GM18858 (cell line): Measurements from ENCODE around the gene ADCY7.
A peak's percentile ranks its signal among the peaks of the same experiment; 100 is the strongest.

ENCODE experiments used
- ATAC-seq: cut with Tn5 transposase; IDR thresholded peaks from one replicate; pipeline ENCODE4 v1.9.1; 2021; ENCODE audit not compliant: unreplicated experiment

ADCY7 gene

DNA sequence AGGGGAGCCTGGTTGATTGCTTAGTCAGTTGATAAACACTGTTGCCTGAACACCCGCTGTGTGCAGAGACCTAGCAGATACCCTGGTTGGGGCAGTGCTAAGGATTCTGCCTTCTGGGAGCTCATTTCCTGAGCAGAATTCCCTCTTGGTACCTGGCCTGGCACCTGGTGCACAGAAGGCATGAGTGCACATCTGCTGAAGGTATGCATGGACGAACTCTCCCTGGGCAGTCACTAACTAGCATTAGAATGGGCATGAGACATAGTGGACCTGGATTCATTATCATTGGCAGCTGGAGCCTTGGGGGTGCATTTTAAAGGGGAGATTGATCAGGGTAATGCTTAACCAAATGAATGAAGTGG lies 13.1 kb downstream of the ADCY7 start:
- ATAC-seq: no peak

GRCh38 chr16:50280932-50281331 lies 14.6 kb downstream of the ADCY7 start:
- ATAC-seq: no peak

- no peak for ATAC-seq
Observed at GRCh38 chr16:50281391-50282009, 15.1 kb downstream of the ADCY7 start.

DNA sequence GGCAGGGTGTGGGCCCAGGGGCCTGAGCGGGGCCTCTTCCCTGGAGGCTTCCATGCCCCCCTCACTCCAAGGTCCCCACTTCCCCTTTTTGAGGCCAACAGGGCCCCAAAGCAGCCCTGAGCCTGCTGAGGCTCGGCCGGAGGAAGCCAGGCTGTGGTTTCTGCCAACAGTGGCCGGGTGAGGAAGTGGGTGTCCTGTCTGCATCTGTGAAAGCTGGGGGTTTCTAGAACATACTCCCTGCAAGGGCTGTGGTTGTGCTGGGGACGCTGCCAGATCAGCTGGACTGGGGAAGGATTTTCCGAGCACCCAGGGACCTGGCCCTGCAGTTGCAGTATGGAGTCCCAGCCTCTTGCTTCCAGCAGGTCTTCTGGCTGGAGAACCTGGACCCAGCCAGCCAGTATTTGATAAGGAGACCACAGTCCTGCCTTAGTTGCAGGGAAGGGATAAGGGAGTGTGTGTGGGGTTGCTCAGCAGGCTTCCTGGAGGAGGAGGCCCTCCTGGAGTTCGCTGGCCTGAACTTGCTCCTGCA lies 15.7 kb downstream of the ADCY7 start:
- peak; percentile 90 for ATAC-seq

GRCh38 chr16:50282955-50283631 lies 16.7 kb downstream of the ADCY7 start:
- ATAC-seq: no peak

GRCh38 chr16:50284131-50284911 lies 18.0 kb downstream of the ADCY7 start:
- ATAC-seq: no peak

DNA sequence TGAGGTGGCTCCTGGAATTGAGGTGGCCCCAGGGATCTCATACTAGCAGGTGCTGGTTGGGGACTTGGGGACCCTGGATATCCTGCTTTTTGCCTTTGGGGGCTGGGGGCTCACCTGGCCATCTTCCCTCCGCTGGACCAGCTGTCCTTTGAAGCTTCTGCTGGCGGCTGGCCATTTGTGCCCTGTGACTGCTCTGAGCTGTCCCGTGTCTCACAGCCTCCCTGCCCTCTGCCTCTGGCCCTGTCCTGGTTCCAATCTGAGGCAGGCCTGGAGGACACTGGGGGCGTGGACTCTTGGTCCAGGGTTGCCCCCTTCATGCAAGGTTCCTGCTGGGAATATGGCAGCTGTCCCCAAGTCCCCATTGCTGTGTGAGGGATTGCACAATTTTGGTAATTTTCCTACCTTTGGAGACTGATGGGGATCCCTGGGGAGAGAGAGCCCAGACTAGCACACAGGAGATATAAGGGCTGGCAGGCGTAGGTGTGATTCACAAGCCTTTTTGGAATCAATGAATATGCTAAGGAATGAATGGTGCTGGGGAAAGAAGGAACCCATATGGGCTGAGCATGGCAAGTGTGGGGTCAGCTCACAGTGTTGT lies 19.2 kb downstream of the ADCY7 start:
- ATAC-seq: no peak

- no peak for ATAC-seq
Observed at GRCh38 chr16:50286681-50287080, 20.3 kb downstream of the ADCY7 start.

GRCh38 chr16:50288026-50288425 lies 21.7 kb downstream of the ADCY7 start:
- ATAC-seq: no peak

DNA sequence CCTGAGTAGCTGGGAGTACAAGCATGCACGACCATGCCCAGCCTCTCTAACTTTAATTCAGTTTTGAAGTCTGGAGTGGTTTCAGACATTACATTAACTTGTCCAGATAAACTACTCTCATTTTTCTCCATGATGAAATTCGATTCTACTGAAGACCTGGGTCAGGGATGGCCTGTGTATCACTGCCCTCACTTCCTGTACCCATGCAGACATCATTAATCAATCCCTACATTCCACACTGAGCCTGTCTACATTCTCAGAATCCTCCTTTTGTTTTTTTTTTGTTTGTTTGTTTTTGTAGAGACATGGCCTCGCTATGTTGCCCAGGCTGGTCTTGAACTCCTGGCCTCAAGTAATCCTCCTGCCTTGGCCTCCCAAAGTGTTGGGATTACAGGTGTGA lies 22.6 kb downstream of the ADCY7 start:
- ATAC-seq: no peak

DNA sequence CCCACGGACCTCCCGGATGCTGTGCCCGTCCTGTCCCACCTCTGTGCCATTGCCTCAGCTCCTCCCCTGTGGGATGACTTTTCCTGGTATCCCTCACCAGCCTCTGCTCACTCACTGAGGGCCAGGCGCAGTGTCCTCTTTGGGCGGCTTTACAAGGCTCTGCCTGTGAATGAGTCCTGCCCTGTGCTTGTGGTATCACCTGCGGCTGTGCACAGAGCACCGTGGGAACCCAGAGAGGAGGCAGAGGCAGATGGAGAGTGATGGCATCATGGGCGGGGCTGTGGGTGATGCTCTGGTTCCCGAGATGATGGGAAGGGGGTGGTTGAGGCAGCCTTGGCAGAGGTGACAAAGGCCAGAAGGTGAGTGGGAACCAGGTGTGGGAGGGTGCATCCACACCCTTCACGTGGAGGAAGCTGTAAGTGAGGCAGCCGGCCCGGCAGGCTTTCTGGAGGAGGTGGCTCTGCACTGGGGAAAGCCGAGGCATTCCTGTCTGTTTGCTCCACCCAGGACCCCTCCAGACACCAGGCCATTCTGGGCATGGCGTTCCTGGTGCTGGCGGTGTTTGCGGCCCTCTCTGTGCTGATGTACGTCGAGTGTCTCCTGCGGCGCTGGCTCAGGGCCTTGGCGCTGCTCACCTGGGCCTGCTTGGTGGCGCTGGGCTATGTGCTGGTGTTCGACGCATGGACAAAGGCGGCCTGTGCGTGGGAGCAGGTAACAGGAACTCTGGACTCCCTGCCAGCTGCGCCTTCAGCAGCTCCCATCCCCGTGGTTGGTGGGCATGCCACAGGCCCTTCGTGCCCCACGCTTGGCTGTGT lies 23.8 kb downstream of the ADCY7 start:
- ATAC-seq: no peak

DNA sequence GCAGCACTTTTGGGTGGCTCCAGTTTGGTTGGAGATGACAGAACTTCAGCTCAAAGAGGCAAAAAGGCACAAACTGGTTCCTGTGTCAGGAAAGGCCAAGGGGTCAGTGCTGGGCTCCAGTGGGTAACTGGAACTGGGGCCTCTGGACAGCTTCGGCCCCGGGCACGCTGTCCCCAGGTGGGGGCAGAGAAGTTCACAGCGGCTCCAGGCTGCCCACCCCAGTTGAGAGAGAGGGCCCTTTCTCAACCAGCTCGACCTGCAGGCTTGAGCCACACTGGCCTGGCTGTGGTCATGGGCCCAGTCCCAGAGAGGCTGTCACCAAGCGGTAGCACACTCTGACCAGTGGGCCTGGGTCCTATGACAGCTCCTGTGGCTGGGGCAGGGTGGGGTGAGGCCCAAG lies 24.5 kb downstream of the ADCY7 start:
- no peak for ATAC-seq

DNA sequence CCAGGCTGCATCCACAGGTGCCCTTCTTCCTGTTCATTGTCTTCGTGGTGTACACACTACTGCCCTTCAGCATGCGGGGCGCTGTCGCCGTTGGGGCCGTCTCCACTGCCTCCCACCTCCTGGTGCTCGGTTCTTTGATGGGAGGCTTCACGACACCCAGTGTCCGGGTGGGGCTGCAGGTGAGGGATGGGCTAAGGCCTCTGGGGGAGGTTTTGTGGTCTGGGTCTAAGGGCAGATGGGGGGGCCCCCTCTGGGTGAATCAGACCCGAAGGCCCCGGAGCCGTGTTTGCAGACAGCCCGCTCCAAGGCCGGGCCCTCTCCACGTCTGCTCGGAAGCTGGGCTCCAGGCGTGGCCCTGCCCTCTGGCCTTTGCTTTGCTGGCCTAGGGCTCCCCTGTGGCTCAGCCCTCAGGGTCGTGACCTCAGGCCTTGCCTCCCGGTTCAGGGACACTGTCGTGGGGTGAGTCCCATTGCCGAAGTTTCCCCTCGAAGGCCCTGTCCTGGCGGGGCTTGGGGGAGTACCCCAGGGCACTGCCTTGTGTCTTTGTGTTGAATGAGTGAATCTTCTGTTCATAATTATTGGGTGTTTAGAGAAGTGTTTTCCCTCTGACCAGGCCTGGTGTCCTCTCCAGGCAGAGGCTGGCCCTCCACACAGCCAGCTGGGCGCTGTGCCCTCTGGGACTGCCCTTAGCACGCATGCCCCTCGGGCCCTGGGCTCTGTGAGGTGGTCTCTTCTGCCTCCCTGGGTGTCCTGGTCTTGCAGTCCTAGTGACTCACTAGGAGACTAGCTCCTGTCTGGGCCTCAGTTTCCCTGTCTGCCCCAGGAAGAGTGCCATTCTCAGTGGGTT lies 25.6 kb downstream of the ADCY7 start:
- no peak for ATAC-seq

GRCh38 chr16:50292566-50292948 lies 26.2 kb downstream of the ADCY7 start:
- no peak for ATAC-seq

DNA sequence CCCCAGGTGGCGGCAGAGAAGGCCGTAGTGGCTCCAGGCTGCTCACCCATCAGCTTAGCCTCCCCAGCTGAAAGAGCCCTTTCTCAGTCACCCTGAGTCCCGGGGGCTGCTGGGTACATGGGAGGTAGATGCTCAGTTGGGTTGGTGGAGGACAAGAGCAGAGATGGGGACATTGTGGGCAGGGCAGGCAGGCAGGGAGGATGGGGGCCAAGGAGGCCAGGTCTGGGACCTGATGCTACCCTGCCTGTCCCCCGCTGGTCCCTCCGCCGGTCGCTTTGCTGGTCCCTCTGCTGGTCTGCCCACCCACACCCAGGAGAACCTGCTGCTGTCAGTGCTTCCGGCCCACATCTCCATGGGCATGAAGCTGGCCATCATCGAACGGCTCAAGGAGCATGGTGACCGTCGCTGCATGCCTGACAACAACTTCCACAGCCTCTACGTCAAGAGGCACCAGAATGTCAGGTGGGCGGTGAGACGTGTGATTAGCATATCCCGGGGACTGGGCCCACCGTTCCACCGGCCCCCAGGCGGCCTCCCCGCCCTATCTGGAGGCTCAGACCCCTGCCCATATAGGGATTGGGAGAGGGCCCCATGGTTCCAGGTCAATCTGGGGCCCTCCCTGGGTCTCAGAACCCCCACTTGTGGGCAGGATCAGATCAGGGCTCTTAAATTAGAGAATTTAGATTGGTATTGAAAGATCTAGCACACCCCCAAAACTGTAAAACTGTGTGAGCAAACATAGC lies 26.9 kb downstream of the ADCY7 start:
- no peak for ATAC-seq

DNA sequence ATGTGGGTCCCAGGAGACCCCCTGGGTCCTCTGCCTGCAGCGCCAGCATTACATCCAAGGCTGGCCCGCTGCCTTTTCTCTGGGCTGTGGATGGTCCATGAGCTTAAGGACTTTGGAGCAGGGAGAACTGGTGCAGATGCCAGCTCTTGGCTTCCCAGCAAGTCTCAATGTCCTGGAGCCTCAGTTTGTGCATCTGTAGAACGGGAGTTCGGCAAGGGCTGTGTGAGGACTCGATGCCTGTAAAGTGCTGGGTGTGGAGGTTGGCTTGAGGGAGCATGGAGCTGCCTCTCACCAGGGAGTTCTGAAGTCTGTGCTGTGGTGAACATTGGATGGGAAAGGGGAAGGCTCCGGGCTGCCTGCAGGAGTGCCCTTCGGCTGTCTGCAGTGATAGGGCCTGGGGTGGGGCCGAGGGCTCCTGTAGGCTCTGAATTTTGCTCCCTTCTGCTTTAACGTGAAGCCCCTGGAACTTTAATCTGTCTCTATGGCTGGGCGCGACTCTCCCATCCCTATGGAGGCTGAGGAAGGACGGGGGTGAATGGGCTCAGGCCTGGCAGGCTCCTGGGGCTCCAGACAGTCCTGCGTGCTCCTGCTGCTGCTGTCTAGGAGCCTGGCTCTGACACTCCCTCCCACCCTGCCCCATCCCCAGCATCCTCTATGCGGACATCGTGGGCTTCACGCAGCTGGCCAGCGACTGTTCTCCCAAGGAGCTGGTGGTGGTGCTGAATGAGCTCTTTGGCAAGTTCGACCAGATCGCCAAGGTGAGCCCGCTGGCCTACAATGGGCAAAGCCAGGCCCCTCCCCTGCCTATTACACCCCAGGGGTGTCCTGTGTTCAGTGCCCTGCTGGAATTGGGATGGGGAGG lies 27.9 kb downstream of the ADCY7 start:
- no peak for ATAC-seq

DNA sequence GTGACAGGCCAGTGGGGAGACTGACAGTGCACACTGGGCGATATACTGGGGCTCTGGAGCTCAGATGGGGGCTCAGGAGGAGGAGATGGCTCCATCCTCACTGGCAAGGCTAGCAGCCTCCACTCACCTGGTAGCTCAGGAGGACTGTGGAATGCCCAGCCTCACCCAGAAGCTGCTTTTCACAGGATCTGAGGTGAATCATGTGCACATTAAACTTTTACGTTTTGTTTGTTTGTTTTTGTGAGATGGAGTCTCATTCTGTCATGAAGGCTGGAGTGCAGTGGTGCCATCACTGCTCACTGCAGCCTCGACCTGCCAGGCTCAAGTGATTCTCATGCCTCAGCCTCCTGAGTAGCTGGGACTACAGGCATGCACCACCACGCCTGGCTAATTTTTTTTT lies 28.6 kb downstream of the ADCY7 start:
- no peak for ATAC-seq

DNA sequence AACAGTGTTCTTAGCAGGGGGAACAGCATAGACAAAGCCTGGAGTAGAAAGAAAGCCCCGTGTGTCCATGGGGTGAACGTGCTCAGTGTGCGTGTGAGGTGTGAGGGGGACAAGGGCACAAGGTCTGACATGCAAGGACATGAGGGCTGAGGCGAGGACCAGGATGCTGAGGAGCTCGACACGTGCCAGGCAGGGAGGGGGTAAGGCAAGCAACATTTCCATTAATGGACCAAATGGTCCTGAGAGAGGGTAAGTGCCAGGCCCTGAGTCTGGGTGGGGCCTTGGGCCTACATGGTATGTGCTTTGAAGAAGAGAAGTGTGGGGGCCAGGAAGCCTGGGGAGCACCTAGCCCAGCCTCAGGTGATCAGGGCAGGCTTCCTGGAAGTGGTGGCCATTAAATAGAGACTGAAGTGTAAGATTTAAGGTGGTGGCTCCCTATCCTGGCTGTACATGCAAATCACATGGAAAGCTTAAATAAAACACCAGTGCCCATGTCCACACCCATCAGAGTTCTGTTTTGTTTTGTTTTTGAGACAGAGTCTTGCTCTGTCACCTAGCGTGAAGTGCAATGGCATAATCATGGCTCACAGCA lies 29.3 kb downstream of the ADCY7 start:
- no peak for ATAC-seq
